ENCODE results near the gene PCDHA3. TPM values are rescaled to one million over a fixed set of nuclear protein-coding genes. Genes with fewer than 3 reads are reported as not detected.
"Not testable (repeated sequence)": the region's sequence is repeated elsewhere in the genome, so short reads cannot be mapped to it uniquely, and the experiment has no call there.

PCDHA3 gene
- total RNA-seq, 1 donor from 2014 or later, result 0.06 TPM

- H3K4me3 ChIP-seq (ENCODE audit: low read depth, low read length), result peak within 1 kb of the TSS; percentile 52
- DNase-seq (ENCODE audit: low read depth), result no peak
- TF ChIP-seq CTCF (conservative IDR thresholded peaks at IDR 0.05; ENCODE audit: low read depth, low read length), result peak; percentile 59
Observed at GRCh38 chr5:140806834-140807775, 6.2 kb downstream of the PCDHA3 start, which contains the start of gene PCDHA4. Gene PCDHA4, plus strand, starts transcription at chr5:140807068.

- DNase-seq (ENCODE audit: low read depth); H3K4me3 ChIP-seq (ENCODE audit: low read depth, low read length): not testable (repeated sequence)
Observed at GRCh38 chr5:140808241-140808888, 7.5 kb downstream of the PCDHA3 start.

GRCh38 chr5:140808889-140809291 is 8.0 kb downstream of the PCDHA3 start:
- H3K4me3 ChIP-seq (ENCODE audit: low read depth, low read length), result no peak overlapping the region
- no peak for DNase-seq (ENCODE audit: low read depth)
- no peak for TF ChIP-seq CTCF (conservative IDR thresholded peaks at IDR 0.05; ENCODE audit: low read depth, low read length)

- DNase-seq (ENCODE audit: low read depth), result no peak
- peak; percentile 53 for TF ChIP-seq CTCF (conservative IDR thresholded peaks at IDR 0.05; ENCODE audit: low read depth, low read length)
Observed at GRCh38 chr5:140821375-140822280, 20.8 kb downstream of the PCDHA3 start, which contains the start of gene PCDHA5. Gene PCDHA5, plus strand, starts transcription at chr5:140821613.

GRCh38 chr5:140822281-140822629 is 21.4 kb downstream of the PCDHA3 start:
- no peak for TF ChIP-seq CTCF (conservative IDR thresholded peaks at IDR 0.05; ENCODE audit: low read depth, low read length)
- no peak overlapping the region for H3K4me3 ChIP-seq (ENCODE audit: low read depth, low read length)
- DNase-seq (ENCODE audit: low read depth), result no peak

More at GRCh38 chr5:140821375-140822280, 20.8 kb downstream of the PCDHA3 start, which contains the start of gene PCDHA5:
- H3K4me3 ChIP-seq (ENCODE audit: low read depth, low read length), result peak within 1 kb of the TSS; percentile 21

- DNase-seq (ENCODE audit: low read depth); H3K4me3 ChIP-seq (ENCODE audit: low read depth, low read length): not testable (repeated sequence)
Observed at GRCh38 chr5:140822969-140823368, 22.1 kb downstream of the PCDHA3 start.

GRCh38 chr5:140823475-140823874 is 22.6 kb downstream of the PCDHA3 start:
- no peak for TF ChIP-seq CTCF (conservative IDR thresholded peaks at IDR 0.05; ENCODE audit: low read depth, low read length)
- no peak overlapping the region for H3K4me3 ChIP-seq (ENCODE audit: low read depth, low read length)
- DNase-seq (ENCODE audit: low read depth), result no peak

Data from epithelial cell of proximal tubule (primary cell).